ENCODE measurements around the gene CDK11B.
"Not testable (repeated sequence)": the region's sequence is repeated elsewhere in the genome, so short reads cannot be mapped to it uniquely, and the experiment has no call there.

The CDK11B gene

DNA sequence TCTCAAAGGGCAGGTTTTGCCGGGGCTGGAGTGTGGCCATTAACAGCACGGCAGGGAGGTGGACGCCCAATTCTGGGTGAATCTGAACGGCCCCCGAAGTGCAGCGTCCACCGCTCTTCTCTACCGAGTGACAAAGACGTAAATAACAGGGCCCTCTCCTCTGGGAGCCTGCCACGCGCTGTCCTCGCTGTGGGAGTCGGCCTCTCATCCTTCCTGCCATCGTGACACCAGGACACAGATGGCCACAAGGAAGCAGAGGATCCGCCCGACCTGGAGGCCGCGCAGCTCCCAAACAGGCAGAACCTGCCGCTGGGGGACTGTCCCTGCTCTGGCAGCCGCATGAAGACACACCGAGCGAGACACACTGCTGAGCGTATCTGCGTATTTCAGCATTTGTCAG is 12.1 kb upstream of the CDK11B start:
- peaks cover 14% of the 10 kb centered on the region; the same call in 1 of the 2 replicates for H3K36me3 ChIP-seq (ENCODE audit: insufficient read depth, low read length)

DNA sequence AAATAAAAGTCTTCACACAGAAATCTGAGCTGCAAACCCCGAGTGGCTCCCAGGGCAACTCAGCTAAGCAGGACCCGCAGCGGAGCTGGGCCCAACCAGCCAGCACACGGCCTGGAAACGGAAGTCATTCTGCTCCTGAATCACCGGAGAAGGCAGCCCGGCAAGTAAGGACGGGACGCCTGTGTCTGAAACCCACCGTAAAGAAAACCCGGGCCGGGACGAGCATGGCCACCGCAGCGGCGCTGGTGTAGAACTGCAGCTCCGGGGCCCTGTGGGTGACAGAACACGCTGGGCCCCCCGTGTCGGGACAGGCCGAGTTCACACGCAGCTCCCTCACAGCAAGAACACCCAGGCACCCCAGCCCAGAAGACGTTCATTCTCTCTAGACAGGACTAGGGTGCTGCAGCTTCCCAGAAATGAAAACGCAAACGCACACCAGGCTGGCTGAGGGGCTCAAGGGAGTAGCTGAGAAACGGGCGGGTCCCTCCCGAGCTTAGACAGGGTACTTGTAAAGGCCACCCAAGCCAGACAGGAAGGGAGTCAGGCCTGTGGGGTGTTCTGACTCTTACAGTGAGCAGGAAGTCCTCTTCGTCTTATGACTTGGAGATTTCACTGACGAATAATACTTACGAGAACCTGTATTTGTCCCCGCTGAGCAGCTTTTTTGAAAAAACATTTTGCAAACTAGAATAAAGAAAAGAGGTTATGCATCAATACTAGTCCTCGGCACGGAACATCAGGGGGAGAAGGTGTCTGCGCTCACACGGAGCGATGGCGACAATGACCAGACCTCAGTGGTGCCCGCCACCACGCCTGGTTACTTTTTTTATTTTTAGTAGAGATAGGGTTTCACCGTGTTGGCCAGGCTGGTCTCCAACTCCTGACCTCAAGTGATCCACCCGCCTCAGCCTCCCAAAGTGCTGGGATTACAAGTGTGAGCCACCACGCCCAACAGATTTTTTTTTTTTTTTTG is 10.9 kb upstream of the CDK11B start:
- H3K36me3 ChIP-seq (ENCODE audit: insufficient read depth, low read length), result peaks cover 21% of the 10 kb centered on the region; the same call in 1 of the 2 replicates
- no peaks in the 10 kb centered on the region for H3K79me2 ChIP-seq (ENCODE audit: control insufficient read depth, insufficient read depth, low read length, unreplicated experiment)
- no peaks in the 10 kb centered on the region for H3K4me1 ChIP-seq (ENCODE audit: control insufficient read depth, insufficient read depth, low read length, unreplicated experiment)

More for the DNA sequence above, 12.1 kb upstream of the CDK11B start:
- no peak overlapping the region for H2AFZ ChIP-seq (ENCODE audit: low read length, unreplicated experiment)
- H3K27ac ChIP-seq (ENCODE audit: low read depth, low read length), result no peak overlapping the region
- no peak overlapping the region for H3K4me3 ChIP-seq (ENCODE audit: low read depth, low read length)
- no peaks in the 10 kb centered on the region for H3K4me1 ChIP-seq (ENCODE audit: control insufficient read depth, insufficient read depth, low read length, unreplicated experiment)
- no peaks in the 10 kb centered on the region for H3K27me3 ChIP-seq (ENCODE audit: insufficient read depth, low read length)
- H3K79me2 ChIP-seq (ENCODE audit: control insufficient read depth, insufficient read depth, low read length, unreplicated experiment), result no peaks in the 10 kb centered on the region

GRCh38 chr1:1666526-1666925 is 7.7 kb upstream of the CDK11B start:
- H3K4me3 ChIP-seq (ENCODE audit: low read depth, low read length), result no peak overlapping the region
- peaks cover 17% of the 10 kb centered on the region; the same call in 1 of the 2 replicates for H3K36me3 ChIP-seq (ENCODE audit: insufficient read depth, low read length)
- no peaks in the 10 kb centered on the region for H3K79me2 ChIP-seq (ENCODE audit: control insufficient read depth, insufficient read depth, low read length, unreplicated experiment)
- no peak overlapping the region for H3K27ac ChIP-seq (ENCODE audit: low read depth, low read length)
- no peak overlapping the region for H2AFZ ChIP-seq (ENCODE audit: low read length, unreplicated experiment)
- peaks cover 8% of the 10 kb centered on the region for H3K4me1 ChIP-seq (ENCODE audit: control insufficient read depth, insufficient read depth, low read length, unreplicated experiment)
- H3K27me3 ChIP-seq (ENCODE audit: insufficient read depth, low read length), result no peaks in the 10 kb centered on the region

More for the DNA sequence above, 10.9 kb upstream of the CDK11B start:
- no peak overlapping the region for H3K4me3 ChIP-seq (ENCODE audit: low read depth, low read length)
- H2AFZ ChIP-seq (ENCODE audit: low read length, unreplicated experiment), result no peak overlapping the region
- H3K27me3 ChIP-seq (ENCODE audit: insufficient read depth, low read length), result no peaks in the 10 kb centered on the region
- no peak overlapping the region for H3K27ac ChIP-seq (ENCODE audit: low read depth, low read length)

- Histone ChIP-seq H3K4me3 (ENCODE audit: low read depth, low read length) (no peak overlapping the region), H3K4me1 (ENCODE audit: control insufficient read depth, insufficient read depth, low read length, unreplicated experiment) (peaks cover 8% of the 10 kb centered on the region), H3K27me3 (ENCODE audit: insufficient read depth, low read length) (no peaks in the 10 kb centered on the region), H3K27ac (ENCODE audit: low read depth, low read length) (no peak overlapping the region), H2AFZ (ENCODE audit: low read length, unreplicated experiment) (no peak overlapping the region), H3K79me2 (ENCODE audit: control insufficient read depth, insufficient read depth, low read length, unreplicated experiment) (no peaks in the 10 kb centered on the region), H3K36me3 (ENCODE audit: insufficient read depth, low read length) (peaks cover 14% of the 10 kb centered on the region; the same call in 1 of the 2 replicates)
Measured at GRCh38 chr1:1665815-1666251, 7.0 kb upstream of the CDK11B start.

- Histone ChIP-seq H3K4me1 (ENCODE audit: control insufficient read depth, insufficient read depth, low read length, unreplicated experiment) (peaks cover 8% of the 10 kb centered on the region), H3K27me3 (ENCODE audit: insufficient read depth, low read length) (no peaks in the 10 kb centered on the region), H3K4me3 (ENCODE audit: low read depth, low read length) (no peak overlapping the region), H3K27ac (ENCODE audit: low read depth, low read length) (no peak overlapping the region), H2AFZ (ENCODE audit: low read length, unreplicated experiment) (no peak overlapping the region), H3K79me2 (ENCODE audit: control insufficient read depth, insufficient read depth, low read length, unreplicated experiment) (no peaks in the 10 kb centered on the region), H3K36me3 (ENCODE audit: insufficient read depth, low read length) (peaks cover 14% of the 10 kb centered on the region; the same call in 1 of the 2 replicates)
Measured at GRCh38 chr1:1664941-1665814, 6.4 kb upstream of the CDK11B start.

DNA sequence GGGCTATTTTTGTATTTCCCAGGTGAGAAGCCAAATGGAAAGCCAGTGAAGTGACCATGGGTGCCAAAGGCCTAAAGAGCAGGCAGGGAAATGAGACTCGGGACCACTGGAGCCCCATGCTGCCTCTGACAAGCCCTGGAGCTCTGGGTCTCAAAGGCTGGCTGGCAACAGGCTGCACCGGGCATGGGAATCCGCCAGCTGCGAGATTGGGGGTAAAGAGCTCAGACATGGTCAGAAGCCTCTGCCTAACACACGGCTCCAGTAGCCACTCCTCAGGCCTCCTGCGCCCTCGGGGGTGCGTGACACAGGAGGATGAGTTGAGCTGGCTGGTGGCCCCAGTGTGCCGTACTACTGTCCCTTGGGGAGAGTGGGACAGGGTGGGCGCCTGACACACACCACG is 5.5 kb upstream of the CDK11B start:
- peaks cover 11% of the 10 kb centered on the region; the same call in 1 of the 2 replicates for H3K36me3 ChIP-seq (ENCODE audit: insufficient read depth, low read length)
- not testable (repeated sequence) for H3K27me3 ChIP-seq (ENCODE audit: insufficient read depth, low read length); H3K27ac ChIP-seq (ENCODE audit: low read depth, low read length); H3K79me2 ChIP-seq (ENCODE audit: control insufficient read depth, insufficient read depth, low read length, unreplicated experiment); H2AFZ ChIP-seq (ENCODE audit: low read length, unreplicated experiment); H3K4me3 ChIP-seq (ENCODE audit: low read depth, low read length); H3K4me1 ChIP-seq (ENCODE audit: control insufficient read depth, insufficient read depth, low read length, unreplicated experiment)

GRCh38 chr1:1662830-1663560 is 4.2 kb upstream of the CDK11B start:
- H3K27ac ChIP-seq (ENCODE audit: low read depth, low read length), result peak overlapping the region; percentile 79
- H2AFZ ChIP-seq (ENCODE audit: low read length, unreplicated experiment), result peak overlapping the region; percentile 43
- H3K27me3 ChIP-seq (ENCODE audit: insufficient read depth, low read length); H3K4me3 ChIP-seq (ENCODE audit: low read depth, low read length); H3K79me2 ChIP-seq (ENCODE audit: control insufficient read depth, insufficient read depth, low read length, unreplicated experiment); H3K4me1 ChIP-seq (ENCODE audit: control insufficient read depth, insufficient read depth, low read length, unreplicated experiment): not testable (repeated sequence)
- H3K36me3 ChIP-seq (ENCODE audit: insufficient read depth, low read length), result peaks cover 11% of the 10 kb centered on the region; the same call in 1 of the 2 replicates

DNA sequence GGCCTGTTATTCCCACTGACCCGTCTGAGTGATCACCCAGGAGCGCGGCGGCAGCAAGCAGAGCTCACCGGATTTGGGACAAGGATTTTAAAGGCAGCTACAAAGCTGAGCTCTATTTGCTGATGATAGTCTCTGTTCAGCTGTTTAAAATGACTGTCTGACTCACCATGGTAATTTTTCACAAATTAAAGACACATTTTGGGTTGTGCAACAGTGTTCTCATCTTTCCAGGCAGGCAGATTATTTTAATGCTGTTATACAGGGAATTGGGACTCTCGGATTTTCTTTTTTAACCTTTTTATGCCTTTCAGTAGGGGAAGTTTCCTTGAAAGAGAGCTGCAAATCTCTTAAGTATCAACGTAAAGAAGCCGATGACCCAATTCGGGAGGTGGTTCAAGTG is 3.6 kb upstream of the CDK11B start:
- not testable (repeated sequence) for H3K4me3 ChIP-seq (ENCODE audit: low read depth, low read length); H3K79me2 ChIP-seq (ENCODE audit: control insufficient read depth, insufficient read depth, low read length, unreplicated experiment); H3K27me3 ChIP-seq (ENCODE audit: insufficient read depth, low read length); H3K4me1 ChIP-seq (ENCODE audit: control insufficient read depth, insufficient read depth, low read length, unreplicated experiment)
- Histone ChIP-seq H2AFZ (ENCODE audit: low read length, unreplicated experiment) (peak overlapping the region; percentile 43), H3K27ac (ENCODE audit: low read depth, low read length) (peak overlapping the region; percentile 79), H3K36me3 (ENCODE audit: insufficient read depth, low read length) (peaks cover 11% of the 10 kb centered on the region; the same call in 1 of the 2 replicates)

DNA sequence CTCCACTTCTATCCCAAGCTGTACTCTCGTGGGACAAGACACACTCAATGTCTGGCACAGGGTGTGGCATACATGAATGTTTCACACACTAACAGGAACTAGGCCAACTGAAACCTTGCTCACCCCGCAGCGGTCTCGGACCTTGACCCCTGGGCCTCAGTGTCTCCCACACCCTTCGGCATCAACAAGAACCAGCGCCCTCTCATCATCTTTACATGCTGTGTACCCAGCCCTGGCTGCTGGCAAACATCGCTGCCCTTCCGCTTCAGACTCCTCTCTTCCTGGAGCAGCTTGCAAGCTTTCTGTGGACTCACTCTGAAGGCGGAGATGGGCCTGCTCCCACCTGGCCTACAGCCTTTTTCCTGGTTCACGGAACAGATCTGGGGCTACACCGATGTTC is 10.5 kb downstream of the CDK11B start:
- peaks cover 15% of the 10 kb centered on the region for H3K36me3 ChIP-seq (ENCODE audit: insufficient read depth, low read length)
- not testable (repeated sequence) for H3K4me3 ChIP-seq (ENCODE audit: low read depth, low read length); H3K27ac ChIP-seq (ENCODE audit: low read depth, low read length); H3K4me1 ChIP-seq (ENCODE audit: control insufficient read depth, insufficient read depth, low read length, unreplicated experiment); H3K27me3 ChIP-seq (ENCODE audit: insufficient read depth, low read length); H3K79me2 ChIP-seq (ENCODE audit: control insufficient read depth, insufficient read depth, low read length, unreplicated experiment); H2AFZ ChIP-seq (ENCODE audit: low read length, unreplicated experiment)

Data from ACC112 (cell line).